ENCODE measurements around the gene TTC7B. TPM values are rescaled to one million over a fixed set of nuclear protein-coding genes. Genes with fewer than 3 reads are reported as not detected.

The TTC7B gene
- total and polyA plus RNA-seq, 9 of the 15 experiments (the other 6 are each of a cell fraction or from before 2014, with no cell fraction given) = 2.2 to 77.2 (median 36.7) TPM

DNA sequence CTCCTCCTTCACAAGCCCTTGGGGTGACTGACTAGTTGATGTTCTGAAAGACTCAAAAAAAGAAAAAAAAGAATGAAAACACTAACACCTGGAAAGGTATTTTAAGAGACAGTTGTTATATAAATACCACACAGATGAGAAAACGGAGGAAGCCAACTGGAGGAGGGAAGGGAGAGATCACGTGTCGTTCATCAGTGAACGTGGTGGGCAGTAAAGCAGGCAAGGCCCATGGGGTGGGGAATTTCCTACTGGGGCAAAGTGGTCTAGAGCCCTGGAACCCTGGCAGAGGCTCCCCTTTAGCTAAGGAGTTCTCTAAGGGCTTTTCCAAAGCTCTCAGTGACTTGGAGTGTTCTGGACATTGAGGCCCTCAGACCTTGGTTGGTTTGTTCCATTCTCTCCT, 249.7 kb downstream of the TTC7B start:
- H3K4me2 ChIP-seq (ENCODE audit: insufficient read depth, low read length) = no peak overlapping the region
- no peaks in the 10 kb centered on the region; a peak in 1 of 5 replicates for H3K4me1 ChIP-seq (replicated peaks in 1 of 2; ENCODE audit: control insufficient read depth in 2 of 2, insufficient read depth in 2 of 2, low read length in 2 of 2)
- no peaks in the 10 kb centered on the region for H3K27me3 ChIP-seq (ENCODE audit: control insufficient read depth in 2 of 2, insufficient read depth in 2 of 2, low read length in 2 of 2)
- DNase-seq (ENCODE audit: extremely low read depth in 1 of 4, low spot score in 3 of 4) = no peak
- H2AFZ ChIP-seq (ENCODE audit: low read depth, low read length) = no peak overlapping the region
- H3K9ac ChIP-seq (ENCODE audit: insufficient read depth in 1 of 2, low read depth in 2 of 2, low read length in 2 of 2) = no peak overlapping the region
- H3K4me3 ChIP-seq = no peak overlapping the region
- H3K79me2 ChIP-seq (ENCODE audit: control insufficient read depth, insufficient read depth, low read length) = no peaks in the 10 kb centered on the region
- intact Hi-C loops (cut with micrococcal nuclease) = no loop called here
- POLR2A ChIA-PET = interaction anchor here (0.6 kb wide), 1 partner anchor 36 kb away, joined by 3 read pairs; no protein-coding TSS in a partner anchor
- H3K9me3 ChIP-seq (replicated peaks; ENCODE audit: control insufficient read depth, insufficient read depth, low read depth, low read length) = no peaks in the 10 kb centered on the region
- no peak overlapping the region for H3K27ac ChIP-seq (ENCODE audit: extremely low read depth, low read depth, low read length)
- H3K36me3 ChIP-seq (ENCODE audit: control insufficient read depth, insufficient read depth, low read length) = peaks cover 11% of the 10 kb centered on the region; the same call in 2 of the 3 replicates
- TF ChIP-seq XRCC4 (IDR thresholded peaks at IDR 0.05; ENCODE audit: extremely low read depth, insufficient read depth, insufficient read length) (no peak), SREBF2 (CRISPR knock-in tag; IDR thresholded peaks at IDR 0.05) (no peak), RFX1 (IDR thresholded peaks at IDR 0.05) (no peak)
- TF ChIP-seq, protein P1, sequence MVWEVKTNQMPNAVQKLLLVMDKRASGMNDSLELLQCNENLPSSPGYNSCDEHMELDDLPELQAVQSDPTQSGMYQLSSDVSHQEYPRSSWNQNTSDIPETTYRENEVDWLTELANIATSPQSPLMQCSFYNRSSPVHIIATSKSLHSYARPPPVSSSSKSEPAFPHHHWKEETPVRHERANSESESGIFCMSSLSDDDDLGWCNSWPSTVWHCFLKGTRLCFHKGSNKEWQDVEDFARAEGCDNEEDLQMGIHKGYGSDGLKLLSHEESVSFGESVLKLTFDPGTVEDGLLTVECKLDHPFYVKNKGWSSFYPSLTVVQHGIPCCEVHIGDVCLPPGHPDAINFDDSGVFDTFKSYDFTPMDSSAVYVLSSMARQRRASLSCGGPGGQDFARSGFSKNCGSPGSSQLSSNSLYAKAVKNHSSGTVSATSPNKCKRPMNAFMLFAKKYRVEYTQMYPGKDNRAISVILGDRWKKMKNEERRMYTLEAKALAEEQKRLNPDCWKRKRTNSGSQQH (CRISPR knock-in tag; IDR thresholded peaks at IDR 0.05) = no peak
- CTCF ChIA-PET (ENCODE audit: low intra/inter-chr PET ratio) = no interaction called here
- in situ Hi-C loops (cut with MboI) = no loop called here
- 89% methylated on average over 4 of the region's 4 CpGs for WGBS (ENCODE audit: insufficient coverage, low coverage, missing lambda C conversion rate)
- FAIRE-seq = no peak
- no peaks in the 10 kb centered on the region for H4K20me1 ChIP-seq (replicated peaks; ENCODE audit: control insufficient read depth, insufficient read depth, low read length)
- no TSS peak for BruUV-seq (replicated peaks)
- H3K9me1 ChIP-seq (ENCODE audit: control insufficient read depth, insufficient read depth, low read length) = no peaks in the 10 kb centered on the region
- ATAC-seq = no peak

DNA sequence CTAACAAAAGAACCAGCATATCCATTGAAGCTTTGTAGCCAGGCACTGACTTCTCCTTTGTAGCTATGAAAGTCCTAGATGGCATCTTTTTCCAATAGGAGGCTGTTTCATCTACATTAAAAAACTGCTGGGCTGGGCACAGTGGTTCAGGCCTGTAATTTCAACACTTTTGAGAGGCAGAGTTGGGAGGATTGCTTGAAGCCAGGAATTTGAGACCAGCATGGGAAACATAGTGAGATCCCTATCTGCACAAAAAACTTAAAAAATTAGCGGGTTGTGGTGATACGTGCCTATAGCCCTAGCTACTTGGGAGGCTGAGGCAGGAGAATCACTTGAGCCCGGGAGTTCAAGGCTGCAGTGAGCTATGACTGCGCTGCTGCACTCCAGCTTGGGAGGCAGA, 251.7 kb downstream of the TTC7B start:
- FAIRE-seq = no peak
- Histone ChIP-seq H3K4me1 (replicated peaks in 1 of 2; ENCODE audit: control insufficient read depth in 2 of 2, insufficient read depth in 2 of 2, low read length in 2 of 2) (no peaks in the 10 kb centered on the region; a peak in 1 of 5 replicates), H3K4me2 (ENCODE audit: insufficient read depth, low read length) (no peak overlapping the region), H3K27ac (ENCODE audit: extremely low read depth, low read depth, low read length) (no peak overlapping the region), H3K9me1 (ENCODE audit: control insufficient read depth, insufficient read depth, low read length) (peaks cover 2% of the 10 kb centered on the region), H2AFZ (ENCODE audit: low read depth, low read length) (no peak overlapping the region), H3K27me3 (ENCODE audit: control insufficient read depth in 2 of 2, insufficient read depth in 2 of 2, low read length in 2 of 2) (no peaks in the 10 kb centered on the region), H3K4me3 (no peak overlapping the region), H3K9me3 (replicated peaks; ENCODE audit: control insufficient read depth, insufficient read depth, low read depth, low read length) (no peaks in the 10 kb centered on the region), H4K20me1 (replicated peaks; ENCODE audit: control insufficient read depth, insufficient read depth, low read length) (no peaks in the 10 kb centered on the region), H3K79me2 (ENCODE audit: control insufficient read depth, insufficient read depth, low read length) (no peaks in the 10 kb centered on the region), H3K9ac (ENCODE audit: insufficient read depth in 1 of 2, low read depth in 2 of 2, low read length in 2 of 2) (no peak overlapping the region), H3K36me3 (ENCODE audit: control insufficient read depth, insufficient read depth, low read length) (no peaks in the 10 kb centered on the region)
- CTCF ChIA-PET (ENCODE audit: low intra/inter-chr PET ratio) = no interaction called here
- POLR2A ChIA-PET = interaction anchor here (0.9 kb wide), 1 partner anchor 9 kb away, joined by 3 read pairs; no protein-coding TSS in a partner anchor
- BruUV-seq (replicated peaks) = no TSS peak
- in situ Hi-C loops (cut with MboI) = no loop called here
- WGBS (ENCODE audit: insufficient coverage, low coverage, missing lambda C conversion rate) = 75% methylated on average over 4 of the region's 4 CpGs
- ATAC-seq = no peak
- no peak for DNase-seq (ENCODE audit: extremely low read depth in 1 of 4, low spot score in 3 of 4)
- intact Hi-C loops (cut with micrococcal nuclease) = no loop called here
- TF ChIP-seq NFE2 (IDR thresholded peaks at IDR 0.05; ENCODE audit: low read depth) (no peak), ESRRB (CRISPR knock-in tag; IDR thresholded peaks at IDR 0.05; ENCODE audit: borderline replicate concordance) (no peak), CCAR2 (IDR thresholded peaks at IDR 0.05; ENCODE audit: low read depth, low read length) (no peak), PHB (CRISPR knock-in tag; IDR thresholded peaks at IDR 0.05) (no peak)
- TF ChIP-seq, protein P2, sequence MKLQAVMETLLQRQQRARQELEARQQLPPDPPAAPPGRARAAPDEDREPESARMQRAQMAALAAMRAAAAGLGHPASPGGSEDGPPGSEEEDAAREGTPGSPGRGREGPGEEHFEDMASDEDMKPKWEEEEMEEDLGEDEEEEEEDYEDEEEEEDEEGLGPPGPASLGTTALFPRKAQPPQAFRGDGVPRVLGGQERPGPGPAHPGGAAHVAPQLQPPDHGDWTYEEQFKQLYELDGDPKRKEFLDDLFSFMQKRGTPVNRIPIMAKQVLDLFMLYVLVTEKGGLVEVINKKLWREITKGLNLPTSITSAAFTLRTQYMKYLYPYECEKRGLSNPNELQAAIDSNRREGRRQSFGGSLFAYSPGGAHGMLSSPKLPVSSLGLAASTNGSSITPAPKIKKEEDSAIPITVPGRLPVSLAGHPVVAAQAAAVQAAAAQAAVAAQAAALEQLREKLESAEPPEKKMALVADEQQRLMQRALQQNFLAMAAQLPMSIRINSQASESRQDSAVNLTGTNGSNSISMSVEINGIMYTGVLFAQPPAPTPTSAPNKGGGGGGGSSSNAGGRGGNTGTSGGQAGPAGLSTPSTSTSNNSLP (IDR thresholded peaks at IDR 0.05; ENCODE audit: borderline replicate concordance, low read depth, low read length) = no peak
- TF ChIP-seq, protein P3, sequence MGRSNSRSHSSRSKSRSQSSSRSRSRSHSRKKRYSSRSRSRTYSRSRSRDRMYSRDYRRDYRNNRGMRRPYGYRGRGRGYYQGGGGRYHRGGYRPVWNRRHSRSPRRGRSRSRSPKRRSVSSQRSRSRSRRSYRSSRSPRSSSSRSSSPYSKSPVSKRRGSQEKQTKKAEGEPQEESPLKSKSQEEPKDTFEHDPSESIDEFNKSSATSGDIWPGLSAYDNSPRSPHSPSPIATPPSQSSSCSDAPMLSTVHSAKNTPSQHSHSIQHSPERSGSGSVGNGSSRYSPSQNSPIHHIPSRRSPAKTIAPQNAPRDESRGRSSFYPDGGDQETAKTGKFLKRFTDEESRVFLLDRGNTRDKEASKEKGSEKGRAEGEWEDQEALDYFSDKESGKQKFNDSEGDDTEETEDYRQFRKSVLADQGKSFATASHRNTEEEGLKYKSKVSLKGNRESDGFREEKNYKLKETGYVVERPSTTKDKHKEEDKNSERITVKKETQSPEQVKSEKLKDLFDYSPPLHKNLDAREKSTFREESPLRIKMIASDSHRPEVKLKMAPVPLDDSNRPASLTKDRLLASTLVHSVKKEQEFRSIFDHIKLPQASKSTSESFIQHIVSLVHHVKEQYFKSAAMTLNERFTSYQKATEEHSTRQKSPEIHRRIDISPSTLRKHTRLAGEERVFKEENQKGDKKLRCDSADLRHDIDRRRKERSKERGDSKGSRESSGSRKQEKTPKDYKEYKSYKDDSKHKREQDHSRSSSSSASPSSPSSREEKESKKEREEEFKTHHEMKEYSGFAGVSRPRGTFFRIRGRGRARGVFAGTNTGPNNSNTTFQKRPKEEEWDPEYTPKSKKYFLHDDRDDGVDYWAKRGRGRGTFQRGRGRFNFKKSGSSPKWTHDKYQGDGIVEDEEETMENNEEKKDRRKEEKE (IDR thresholded peaks at IDR 0.05; ENCODE audit: borderline replicate concordance in 1 of 2, control insufficient read depth in 1 of 2, low read depth in 2 of 2, low read length in 1 of 2) = no peak

Data from K562 (cell line).